Stimulated activated effector memory CD8-positive, alpha-beta T cell treated with anti-CD3 and anti-CD28 coated beads, Interleukin-12 subunit alpha, Interleukin-12 subunit beta, amount 100 ng/mL, for 72 hours (primary cell): ENCODE results near the gene ADAMTS1.
"Not testable (repeated sequence)": the region's sequence is repeated elsewhere in the genome, so short reads cannot be mapped to it uniquely, and the experiment has no call there.

Experiments
- ATAC-seq: fragments of 150-1000 bp; cut with Tn5 transposase; 2 replicates; pipeline ENCODE4 v1.10.0; 2021
- DNase-seq, 2 donors: peaks; one replicate each; pipeline ENCODE4 v3.0.0; 2021 to 2022; ENCODE audit warnings: low spot score in 2 of 2
- H3K27ac Mint-ChIP-seq: one replicate; pipeline ENCODE4 v1.8.0; 2022; ENCODE audit warnings: mild to moderate bottlenecking, mixed read lengths
- H3K36me3 Mint-ChIP-seq: one replicate; pipeline ENCODE4 v1.8.0; 2022; ENCODE audit warnings: mild to moderate bottlenecking, mixed read lengths
- H3K4me1 Mint-ChIP-seq: one replicate; pipeline ENCODE4 v1.8.0; 2022; ENCODE audit warnings: mixed read lengths
- H3K4me3 Mint-ChIP-seq: one replicate; pipeline ENCODE4 v1.8.0; 2022; ENCODE audit warnings: mild to moderate bottlenecking, mixed read lengths
- H3K9me3 Mint-ChIP-seq: one replicate; pipeline ENCODE4 v1.8.0; 2022; ENCODE audit warnings: mixed read lengths

The ADAMTS1 gene

GRCh38 chr21:26845066-26845758 is at the start of gene ADAMTS1:
Gene ADAMTS1, minus strand, starts transcription at chr21:26845409. Its CDS starts 455 bp downstream, at chr21:26844954.
- no peaks in the 10 kb centered on the region for H3K9me3 Mint-ChIP-seq
- DNase-seq (no peak), ATAC-seq (peak; percentile 55)
- H3K4me1 Mint-ChIP-seq: peaks cover 38% of the 10 kb centered on the region
- H3K27ac Mint-ChIP-seq: no peak within 1 kb of the TSS
- H3K36me3 Mint-ChIP-seq: peaks cover 16% of the 10 kb centered on the region
- H3K4me3 Mint-ChIP-seq: peak within 1 kb of the TSS; percentile 74

- ATAC-seq: no peak
- Mint-ChIP-seq H3K4me3 (no peak overlapping the region), H3K4me1 (no peaks in the 10 kb centered on the region)
These were observed 46.9 kb upstream of the ADAMTS1 start for GRCh38 chr21:26892151-26892550.

GRCh38 chr21:26888931-26889330 is 43.7 kb upstream of the ADAMTS1 start:
- Mint-ChIP-seq H3K27ac (no peak overlapping the region), H3K36me3 (no peaks in the 10 kb centered on the region), H3K9me3 (peaks cover 10% of the 10 kb centered on the region), H3K4me1 (no peaks in the 10 kb centered on the region), H3K4me3 (no peak overlapping the region)
- DNase-seq (no peak), ATAC-seq (no peak)

More at GRCh38 chr21:26892151-26892550, 46.9 kb upstream of the ADAMTS1 start:
- H3K36me3 Mint-ChIP-seq: no peaks in the 10 kb centered on the region
- H3K27ac Mint-ChIP-seq: no peak overlapping the region
- H3K9me3 Mint-ChIP-seq: peaks cover under 1% of the 10 kb centered on the region
- DNase-seq: no peak

GRCh38 chr21:26888256-26888655 is 43.0 kb upstream of the ADAMTS1 start:
- H3K4me3 Mint-ChIP-seq: no peak overlapping the region
- ATAC-seq: no peak
- H3K9me3 Mint-ChIP-seq: peaks cover 10% of the 10 kb centered on the region
- H3K4me1 Mint-ChIP-seq: no peaks in the 10 kb centered on the region
- no peak for DNase-seq
- no peak overlapping the region for H3K27ac Mint-ChIP-seq
- no peaks in the 10 kb centered on the region for H3K36me3 Mint-ChIP-seq

GRCh38 chr21:26887251-26887650 is 42.0 kb upstream of the ADAMTS1 start:
- DNase-seq: no peak
- Mint-ChIP-seq H3K9me3 (peaks cover 10% of the 10 kb centered on the region), H3K4me3 (no peak overlapping the region), H3K4me1 (no peaks in the 10 kb centered on the region), H3K27ac (no peak overlapping the region), H3K36me3 (no peaks in the 10 kb centered on the region)
- no peak for ATAC-seq

GRCh38 chr21:26884436-26884835 is 39.2 kb upstream of the ADAMTS1 start:
- Mint-ChIP-seq H3K9me3 (peaks cover 10% of the 10 kb centered on the region), H3K27ac (no peak overlapping the region), H3K36me3 (no peaks in the 10 kb centered on the region), H3K4me1 (no peaks in the 10 kb centered on the region), H3K4me3 (no peak overlapping the region)
- ATAC-seq (no peak), DNase-seq (no peak)

- Mint-ChIP-seq H3K36me3 (no peaks in the 10 kb centered on the region), H3K27ac (no peak overlapping the region), H3K9me3 (peaks cover 10% of the 10 kb centered on the region), H3K4me3 (no peak overlapping the region), H3K4me1 (no peaks in the 10 kb centered on the region)
- no peak for DNase-seq
- ATAC-seq: no peak
These were observed 38.6 kb upstream of the ADAMTS1 start for GRCh38 chr21:26883768-26884167.

GRCh38 chr21:26881504-26882228 is 36.5 kb upstream of the ADAMTS1 start:
- H3K36me3 Mint-ChIP-seq: no peaks in the 10 kb centered on the region
- no peak overlapping the region for H3K27ac Mint-ChIP-seq
- H3K4me1 Mint-ChIP-seq: no peaks in the 10 kb centered on the region
- DNase-seq (no peak), ATAC-seq (no peak)
- peaks cover 6% of the 10 kb centered on the region for H3K9me3 Mint-ChIP-seq
- no peak overlapping the region for H3K4me3 Mint-ChIP-seq

- Mint-ChIP-seq H3K4me1 (no peaks in the 10 kb centered on the region), H3K9me3 (no peaks in the 10 kb centered on the region), H3K36me3 (no peaks in the 10 kb centered on the region), H3K4me3 (no peak overlapping the region), H3K27ac (no peak overlapping the region)
- DNase-seq (no peak), ATAC-seq (no peak)
These were observed 31.8 kb upstream of the ADAMTS1 start for GRCh38 chr21:26877018-26877417.

GRCh38 chr21:26874347-26874746 is 29.1 kb upstream of the ADAMTS1 start:
- DNase-seq (no peak), ATAC-seq (no peak)
- Mint-ChIP-seq H3K4me3 (no peak overlapping the region), H3K4me1 (no peaks in the 10 kb centered on the region), H3K36me3 (no peaks in the 10 kb centered on the region), H3K9me3 (peaks cover 3% of the 10 kb centered on the region), H3K27ac (no peak overlapping the region)

- DNase-seq (no peak), ATAC-seq (no peak)
- Mint-ChIP-seq H3K36me3 (no peaks in the 10 kb centered on the region), H3K27ac (no peak overlapping the region), H3K4me3 (no peak overlapping the region), H3K9me3 (peaks cover 5% of the 10 kb centered on the region), H3K4me1 (no peaks in the 10 kb centered on the region)
These were observed 20.6 kb upstream of the ADAMTS1 start for GRCh38 chr21:26865857-26866256.

GRCh38 chr21:26856871-26857350 is 11.7 kb upstream of the ADAMTS1 start:
- not testable (repeated sequence) for H3K4me1 Mint-ChIP-seq, H3K27ac Mint-ChIP-seq, DNase-seq, H3K4me3 Mint-ChIP-seq, H3K9me3 Mint-ChIP-seq, ATAC-seq, H3K36me3 Mint-ChIP-seq

GRCh38 chr21:26854695-26855094 is 9.5 kb upstream of the ADAMTS1 start:
- H3K9me3 Mint-ChIP-seq, H3K4me3 Mint-ChIP-seq, H3K27ac Mint-ChIP-seq, ATAC-seq, H3K36me3 Mint-ChIP-seq, H3K4me1 Mint-ChIP-seq, DNase-seq: not testable (repeated sequence)

GRCh38 chr21:26852423-26852822 is 7.2 kb upstream of the ADAMTS1 start:
- DNase-seq (no peak), ATAC-seq (no peak)
- H3K4me3 Mint-ChIP-seq: no peak overlapping the region
- H3K36me3 Mint-ChIP-seq: no peaks in the 10 kb centered on the region
- H3K4me1 Mint-ChIP-seq: peaks cover 1% of the 10 kb centered on the region
- H3K27ac Mint-ChIP-seq: no peak overlapping the region
- H3K9me3 Mint-ChIP-seq: no peaks in the 10 kb centered on the region

GRCh38 chr21:26851109-26851944 is 6.1 kb upstream of the ADAMTS1 start:
- no peak overlapping the region for H3K4me3 Mint-ChIP-seq
- no peak overlapping the region for H3K27ac Mint-ChIP-seq
- no peaks in the 10 kb centered on the region for H3K9me3 Mint-ChIP-seq
- H3K36me3 Mint-ChIP-seq: peaks cover 6% of the 10 kb centered on the region
- no peak for ATAC-seq
- H3K4me1 Mint-ChIP-seq: peaks cover 12% of the 10 kb centered on the region
- no peak for DNase-seq
